IPS-11a (cell line): ENCODE data around the gene EVX1.

Source experiments
- H3K4me3 ChIP-seq: one replicate; pipeline ENCODE4 v1.5.1; 2013; ENCODE audit warnings: low read depth, low read length, control low read depth

EVX1 gene

DNA sequence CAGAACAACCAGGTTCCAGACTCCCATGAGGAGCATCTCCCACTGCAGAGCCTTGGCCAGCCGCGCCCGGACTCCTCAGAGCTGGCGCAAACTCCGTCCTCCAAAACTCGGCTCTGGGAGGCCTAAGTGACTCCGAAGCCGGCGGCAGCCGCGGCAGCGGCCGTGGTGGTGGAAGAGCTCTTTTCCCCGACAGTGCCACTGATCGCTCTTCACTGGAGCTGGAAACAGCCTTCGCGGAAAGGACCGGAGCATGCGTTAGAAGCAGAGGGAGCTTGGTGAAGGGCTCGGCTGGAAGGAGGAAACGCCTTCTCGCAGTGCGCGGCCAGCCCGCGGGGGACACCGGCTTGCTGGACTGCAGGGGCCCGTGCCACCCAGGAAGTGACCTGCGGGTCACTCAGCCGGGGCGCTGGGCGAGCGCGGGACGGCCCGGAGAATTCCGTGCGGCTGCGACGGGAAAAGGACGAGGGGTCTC, 37.7 kb upstream of the EVX1 start:
- no peak overlapping the region for H3K4me3 ChIP-seq

DNA sequence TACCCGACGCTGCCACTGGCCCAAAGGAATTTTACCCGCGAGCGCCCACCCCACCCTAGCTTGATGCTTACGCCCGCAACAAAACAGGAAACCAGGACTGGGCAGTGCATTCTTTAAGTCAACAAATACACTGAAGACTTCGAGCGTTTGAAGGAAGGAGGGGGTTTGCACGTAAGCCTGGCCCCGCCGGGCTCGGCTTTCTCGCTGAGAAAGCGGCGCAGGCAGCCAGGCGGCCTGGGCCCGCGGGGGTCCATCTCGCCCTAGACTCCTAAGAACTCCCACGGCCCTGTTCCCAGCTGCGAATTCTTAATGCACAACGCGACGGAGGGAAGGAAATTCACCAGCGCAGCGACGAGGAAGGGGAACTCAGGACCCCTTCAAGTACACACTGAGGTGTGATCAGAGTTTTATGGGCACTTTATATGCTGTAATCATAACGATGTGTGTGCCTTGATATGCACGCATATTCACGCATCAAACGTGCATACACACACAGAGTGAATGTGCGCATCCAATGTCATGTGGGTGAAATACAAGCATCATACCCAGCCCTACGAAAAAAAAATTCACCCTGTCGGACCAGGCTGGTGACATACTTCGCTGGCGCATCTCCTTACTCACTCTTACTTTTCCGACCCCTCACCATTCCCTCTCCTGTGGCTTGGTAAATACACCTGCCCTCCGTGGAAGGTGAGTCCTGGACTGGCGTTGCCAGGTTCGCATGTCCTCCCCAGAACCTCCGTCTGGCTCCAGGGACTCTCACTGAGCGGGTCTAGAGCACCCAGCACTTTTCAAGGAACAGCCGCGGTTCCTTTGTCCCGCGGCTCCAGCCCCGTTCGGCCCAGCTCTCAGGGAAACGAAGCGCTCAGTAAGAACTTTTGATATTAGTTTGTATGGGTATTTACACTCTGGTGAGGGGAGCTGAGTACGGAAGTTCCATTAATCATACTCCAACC, 37.0 kb upstream of the EVX1 start:
- H3K4me3 ChIP-seq, result no peak overlapping the region

DNA sequence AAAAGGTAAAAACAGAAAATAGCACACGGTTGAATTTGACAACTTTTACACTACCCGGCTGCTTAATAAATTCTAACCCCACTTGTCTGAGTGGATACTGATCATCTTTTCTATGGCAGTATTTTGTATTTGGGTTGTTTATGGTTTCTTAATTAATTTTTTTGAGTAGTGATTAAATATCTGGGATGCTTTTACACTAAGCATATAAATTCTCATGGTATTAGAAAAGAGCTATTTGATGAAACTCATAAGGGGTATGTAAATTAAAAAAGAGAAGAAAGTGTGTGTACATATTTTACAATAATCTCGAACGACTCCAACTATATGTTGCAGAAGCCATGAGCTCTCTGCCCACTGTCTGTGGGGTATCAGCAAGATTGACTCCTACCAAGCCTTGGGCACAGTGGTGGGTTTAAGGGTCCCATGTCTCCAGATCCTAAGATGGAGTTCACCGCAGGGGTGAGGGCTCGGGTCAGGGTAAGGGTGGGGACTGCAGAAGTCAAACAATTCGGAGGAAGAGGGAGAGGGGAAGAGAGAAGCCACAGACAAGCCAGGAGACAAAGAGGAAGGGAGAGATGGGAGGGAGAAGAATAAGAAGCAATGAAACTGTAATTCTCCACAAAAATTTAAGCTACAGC, 35.1 kb upstream of the EVX1 start:
- H3K4me3 ChIP-seq, result no peak overlapping the region

DNA sequence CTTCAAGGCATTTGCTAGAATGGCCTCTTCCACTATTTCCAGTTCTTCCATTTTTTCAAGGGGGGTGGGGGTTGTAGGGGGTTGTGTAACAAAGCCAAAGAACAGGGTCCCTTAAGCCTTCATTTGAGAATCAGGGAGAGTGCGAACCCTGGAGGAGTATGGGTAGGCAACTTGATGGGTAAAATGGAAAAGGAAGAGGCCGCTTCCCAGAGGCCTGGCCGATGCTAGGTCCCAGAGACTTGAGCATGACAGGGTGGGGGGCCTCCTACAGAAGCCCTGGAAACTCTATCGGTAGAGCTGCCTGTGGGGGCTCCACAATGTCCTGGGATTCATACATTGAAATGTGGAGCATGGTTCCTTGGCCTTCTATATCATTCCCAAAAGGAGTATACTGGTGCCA, 33.6 kb upstream of the EVX1 start:
- no peak overlapping the region for H3K4me3 ChIP-seq

DNA sequence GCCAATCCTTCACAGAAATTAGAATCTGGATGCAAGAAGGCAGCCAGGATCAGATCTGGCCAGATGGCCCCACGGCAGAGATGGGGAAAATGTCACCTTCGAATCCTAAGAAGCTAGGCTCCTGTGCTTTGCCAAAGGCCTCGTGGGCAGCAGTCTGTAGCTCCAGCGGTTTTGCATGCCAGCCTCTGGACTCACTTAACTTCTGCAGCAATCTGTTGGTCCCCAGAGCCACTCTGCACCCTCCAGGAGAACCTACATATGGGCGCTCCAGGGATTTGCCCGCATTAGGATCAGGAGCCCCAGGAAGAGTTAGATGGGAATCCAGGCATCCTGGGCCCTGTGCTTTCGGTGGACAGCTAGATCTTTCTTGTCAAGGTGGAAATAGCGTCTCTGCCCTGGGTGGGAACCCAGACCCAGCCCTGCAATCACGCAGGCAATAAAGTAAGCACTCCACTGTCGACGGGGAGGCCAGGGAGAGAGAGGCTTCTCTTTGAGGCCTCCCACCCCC, 32.6 kb upstream of the EVX1 start:
- no peak overlapping the region for H3K4me3 ChIP-seq

DNA sequence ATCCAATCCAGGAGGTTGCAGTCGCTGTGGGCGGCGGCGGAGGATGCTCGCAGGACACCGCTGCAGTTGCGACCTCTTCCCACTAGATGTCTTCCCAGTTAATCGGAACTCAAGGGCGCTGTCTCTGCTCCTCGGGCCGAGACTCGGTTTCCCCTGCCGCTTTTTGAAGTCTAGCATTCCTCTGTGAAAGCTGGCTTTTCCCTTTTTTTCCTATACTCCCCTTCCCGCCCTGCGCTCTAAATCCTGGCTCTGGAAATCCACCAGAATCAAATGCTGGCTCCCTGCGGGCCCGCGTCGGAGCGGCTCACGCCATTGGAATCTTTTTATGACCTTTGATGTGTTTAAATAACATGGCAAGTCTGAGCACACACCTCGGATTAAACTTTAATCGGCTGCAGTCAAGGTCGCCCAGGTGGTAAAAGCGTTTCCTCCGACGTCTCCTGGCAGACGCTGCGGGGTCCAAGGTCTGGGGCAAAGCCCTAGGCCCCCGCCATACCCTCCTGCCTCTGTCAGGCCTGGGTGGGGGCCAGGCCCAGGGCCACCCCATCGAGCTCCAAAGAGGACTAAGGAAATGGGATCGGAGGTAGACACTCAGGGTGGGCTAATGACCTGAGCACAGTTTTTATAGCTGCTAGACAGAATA, 32.0 kb upstream of the EVX1 start:
- no peak overlapping the region for H3K4me3 ChIP-seq

DNA sequence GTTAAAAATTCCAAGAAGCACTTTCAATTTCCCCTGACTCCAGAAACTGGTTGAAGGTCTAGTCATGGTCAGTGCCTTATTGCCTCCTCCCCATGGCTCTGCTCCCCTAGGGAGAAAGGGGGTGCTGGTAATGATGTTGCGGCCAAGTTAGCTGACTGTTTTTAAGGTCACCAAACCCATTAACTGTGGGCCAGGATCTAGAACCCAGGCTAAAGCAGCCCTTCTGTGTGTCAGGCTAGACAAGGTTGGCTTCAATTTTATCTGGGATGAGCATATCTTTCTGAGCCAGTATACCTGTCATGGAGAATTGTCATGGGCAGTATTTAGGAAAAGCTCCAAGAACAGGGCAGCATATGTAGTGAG, 31.5 kb upstream of the EVX1 start:
- no peak overlapping the region for H3K4me3 ChIP-seq

DNA sequence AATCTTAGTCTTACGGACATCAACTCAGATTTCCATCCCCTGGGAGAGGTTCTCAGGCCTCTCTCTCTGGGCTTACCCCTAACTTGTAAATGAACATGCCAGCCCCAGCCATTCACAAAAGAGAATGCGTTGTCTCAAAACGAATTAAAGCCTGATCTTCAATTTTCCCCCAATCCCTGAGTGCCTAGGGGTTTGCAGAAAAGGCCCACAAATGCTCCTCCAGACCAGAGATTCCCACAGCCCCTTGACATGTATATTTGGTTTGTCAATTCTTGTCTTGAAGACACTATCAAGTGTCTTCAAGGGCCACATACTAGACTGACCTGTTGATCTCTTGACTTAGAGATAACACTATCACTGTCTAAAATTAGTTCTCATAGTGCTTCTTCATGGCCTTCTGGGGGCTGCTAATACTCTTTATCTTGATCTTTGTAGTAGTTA, 30.8 kb upstream of the EVX1 start:
- H3K4me3 ChIP-seq, result no peak overlapping the region

DNA sequence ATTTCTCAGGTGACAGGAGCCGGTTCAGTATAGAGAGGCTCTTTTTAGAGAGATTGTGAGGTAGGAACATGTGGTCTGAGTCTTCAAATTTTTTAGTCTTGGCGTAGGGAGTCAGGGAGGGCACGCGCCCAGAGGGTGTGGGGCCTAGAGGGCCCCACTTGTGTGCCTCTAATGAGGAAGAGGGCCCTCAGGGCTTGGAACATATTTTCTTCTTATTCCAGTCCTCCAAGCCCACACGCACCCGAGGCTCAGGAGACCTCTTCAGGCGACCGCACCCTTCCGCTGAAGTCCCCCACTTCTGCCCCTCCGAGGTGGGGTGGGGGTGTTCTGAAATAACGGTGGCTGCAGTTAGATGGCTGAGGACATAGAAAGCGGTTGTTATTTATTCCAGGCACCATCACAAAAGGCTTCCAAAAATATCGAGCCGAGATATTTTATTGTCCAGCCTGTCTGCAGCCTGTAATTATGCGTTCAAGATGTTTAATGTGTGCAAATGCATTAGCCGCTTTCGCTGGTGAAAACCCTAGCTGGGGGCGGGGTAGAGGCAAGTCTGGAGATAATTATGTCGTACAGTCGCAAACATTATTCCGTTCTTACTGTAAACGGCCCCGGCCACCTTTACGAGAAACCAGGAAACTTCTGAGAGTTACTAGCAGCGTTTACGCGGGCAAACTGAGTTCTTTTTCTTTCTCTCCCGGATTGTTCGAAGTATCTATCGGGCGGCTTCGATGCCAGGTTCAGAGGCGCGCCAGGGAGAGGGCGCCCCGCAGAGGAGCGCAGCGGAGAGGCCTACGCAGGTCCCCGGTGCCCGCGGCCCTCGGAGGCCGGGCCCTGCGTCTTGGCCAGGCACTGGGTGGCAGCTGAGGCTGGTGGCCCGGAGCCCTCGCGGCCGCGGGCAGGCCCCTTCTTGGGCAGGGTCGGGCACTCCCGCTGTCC, 29.8 kb upstream of the EVX1 start:
- H3K4me3 ChIP-seq, result no peak overlapping the region

DNA sequence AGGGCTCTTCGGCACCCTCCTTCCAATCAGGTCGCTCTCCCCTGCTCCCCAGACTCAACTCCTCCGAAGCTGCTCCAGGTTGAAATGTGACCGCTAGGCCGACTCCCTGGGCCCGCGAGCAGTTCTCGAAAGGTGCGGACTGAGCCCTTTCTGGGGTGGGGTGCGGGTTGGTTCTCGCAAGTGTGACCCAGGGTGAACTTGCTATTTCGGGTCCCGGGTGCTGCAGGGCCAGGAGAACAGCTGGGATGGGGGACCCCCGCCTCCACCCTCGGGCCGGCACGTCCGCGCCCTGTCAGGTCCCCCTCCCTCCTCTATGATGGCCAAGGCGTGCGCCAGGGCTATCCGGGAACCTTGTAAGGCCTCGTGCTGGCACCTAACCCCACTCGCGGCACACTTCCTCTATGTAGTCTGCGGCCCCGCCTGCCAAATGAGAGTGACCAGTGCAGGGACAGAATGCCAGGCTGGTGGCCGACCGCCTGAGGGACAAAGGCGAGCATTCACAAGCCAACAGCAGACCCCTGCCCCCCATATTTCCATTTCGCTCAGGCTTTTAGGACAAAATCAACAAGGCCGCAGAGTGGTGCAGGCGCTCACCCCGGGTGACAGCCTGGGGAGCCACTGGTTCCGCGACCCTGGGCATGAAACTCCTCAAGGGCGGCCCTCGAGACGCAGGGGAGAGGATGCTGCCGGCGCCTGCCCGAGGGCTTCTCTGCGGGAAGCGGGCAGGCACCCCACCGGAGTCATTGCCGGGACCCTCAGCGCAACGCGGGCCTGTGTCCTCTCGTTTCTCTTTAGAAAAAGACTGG, 29.0 kb upstream of the EVX1 start:
- no peak overlapping the region for H3K4me3 ChIP-seq

DNA sequence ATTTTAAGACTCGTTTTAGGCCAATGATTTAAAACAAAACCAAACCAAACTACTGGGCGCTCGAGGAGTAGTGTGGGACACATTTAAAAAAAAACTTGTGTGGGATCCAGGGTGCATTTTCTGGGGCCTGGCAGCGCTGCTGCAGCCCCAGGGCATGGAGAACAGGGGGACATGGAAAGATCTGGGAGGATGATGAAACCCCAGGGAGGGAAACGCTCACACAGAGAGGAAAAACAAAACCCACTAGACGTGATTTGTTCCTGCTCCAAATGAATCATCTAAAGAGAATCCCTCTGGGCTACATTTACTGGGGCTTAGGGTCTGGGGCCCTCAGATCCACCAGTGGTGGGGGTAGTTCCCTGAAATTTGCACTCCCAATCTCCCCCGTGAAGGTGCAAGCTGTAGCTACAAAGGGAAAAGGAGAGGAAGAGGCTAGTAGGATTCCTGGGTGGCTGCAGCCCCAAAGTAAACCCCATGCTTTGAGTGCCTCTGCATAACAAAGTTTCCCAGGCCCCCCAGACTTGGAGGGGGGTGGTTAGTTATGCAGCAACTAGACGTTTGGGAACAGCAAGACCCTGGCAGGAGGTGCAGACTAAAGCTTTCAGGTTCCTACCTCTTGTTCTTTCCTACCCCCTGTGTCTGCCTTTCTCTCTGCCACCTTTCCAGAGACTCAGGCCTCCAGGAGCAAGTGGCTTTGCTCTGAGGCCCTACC, 28.2 kb upstream of the EVX1 start:
- H3K4me3 ChIP-seq, result no peak overlapping the region

DNA sequence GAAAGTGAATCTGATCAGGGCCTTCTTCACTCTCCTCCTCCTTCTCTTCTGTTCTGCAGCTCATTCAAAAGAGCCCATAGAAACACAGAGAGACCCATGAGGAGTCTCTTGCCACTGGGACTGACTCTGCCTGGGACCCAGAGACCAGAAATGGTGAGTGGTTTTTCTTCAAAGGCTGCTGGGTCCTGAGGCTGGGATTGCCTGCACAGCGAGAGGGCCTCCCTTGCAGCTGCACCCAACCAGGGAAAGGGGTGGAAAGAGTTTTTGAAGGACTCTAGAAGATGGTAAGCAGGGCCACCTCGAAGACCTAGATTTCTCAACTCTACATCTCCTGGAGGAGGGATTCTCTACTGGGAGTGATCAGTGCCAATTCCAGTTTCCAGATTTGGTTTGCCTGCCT, 27.2 kb upstream of the EVX1 start:
- H3K4me3 ChIP-seq, result no peak overlapping the region

DNA sequence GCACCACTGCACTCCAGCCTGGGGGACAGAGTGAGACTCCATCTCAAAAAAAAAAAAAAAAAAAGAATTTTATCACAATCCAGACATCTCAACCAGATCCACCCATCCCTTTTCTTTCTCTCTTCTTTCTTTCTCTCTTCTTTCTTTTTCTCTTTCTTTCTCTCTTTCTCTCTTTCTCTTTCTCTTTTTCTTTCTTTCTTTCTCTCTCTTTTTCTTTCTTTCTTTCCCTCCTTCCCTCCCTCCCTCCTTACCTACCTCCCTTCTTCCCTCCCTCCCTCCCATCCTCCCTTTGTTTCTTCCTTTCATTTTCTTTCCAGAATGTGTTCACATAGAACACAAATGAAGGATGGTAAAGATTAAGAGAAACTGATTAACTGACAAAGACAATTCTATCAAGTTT, 24.7 kb upstream of the EVX1 start:
- H3K4me3 ChIP-seq, result no peak overlapping the region

DNA sequence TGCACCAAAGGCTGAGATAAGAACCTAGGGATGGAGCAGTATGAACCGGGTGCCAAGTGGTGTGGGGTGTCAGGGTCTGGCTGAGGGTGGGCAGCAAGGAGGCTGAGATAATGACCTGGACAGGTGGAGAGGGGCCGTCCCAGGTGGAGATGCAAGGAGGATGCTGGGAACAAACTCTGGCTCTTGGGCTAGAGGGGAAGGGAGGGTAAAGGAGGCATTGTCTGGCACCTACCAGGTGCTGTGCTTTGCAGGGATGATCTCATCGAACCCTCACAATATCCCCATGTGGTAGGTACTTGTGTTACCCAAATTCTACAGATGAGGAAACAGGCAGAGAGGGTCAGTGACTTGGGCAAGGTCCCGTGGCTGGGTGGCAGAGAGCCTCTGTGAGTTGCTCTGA, 22.8 kb upstream of the EVX1 start:
- H3K4me3 ChIP-seq, result no peak overlapping the region

DNA sequence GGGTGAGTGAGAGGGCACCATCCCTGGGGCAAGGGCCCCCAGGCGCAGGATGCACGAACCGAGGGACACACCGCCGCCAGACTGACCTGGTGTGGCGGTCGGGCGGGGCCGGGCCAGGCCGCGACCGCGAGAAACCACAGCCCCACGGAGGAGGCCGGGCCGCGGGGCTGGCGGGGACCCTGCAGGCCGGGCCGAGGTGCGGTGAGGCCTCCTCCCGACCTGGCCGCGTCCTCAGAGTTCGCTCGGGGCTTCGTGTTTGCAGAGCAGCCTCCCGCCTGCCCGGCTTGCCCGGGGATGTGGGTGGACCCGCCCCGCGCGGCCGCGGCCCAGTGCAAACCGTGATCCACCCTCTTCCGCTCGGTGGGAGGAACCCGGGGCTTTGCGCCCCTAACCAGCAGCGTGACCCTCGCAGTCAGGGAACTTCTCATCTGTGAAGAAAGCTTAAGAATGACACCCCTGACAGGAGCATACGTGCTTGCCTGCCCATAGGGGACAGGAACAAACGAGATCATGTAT, 22.1 kb upstream of the EVX1 start:
- H3K4me3 ChIP-seq, result no peak overlapping the region

DNA sequence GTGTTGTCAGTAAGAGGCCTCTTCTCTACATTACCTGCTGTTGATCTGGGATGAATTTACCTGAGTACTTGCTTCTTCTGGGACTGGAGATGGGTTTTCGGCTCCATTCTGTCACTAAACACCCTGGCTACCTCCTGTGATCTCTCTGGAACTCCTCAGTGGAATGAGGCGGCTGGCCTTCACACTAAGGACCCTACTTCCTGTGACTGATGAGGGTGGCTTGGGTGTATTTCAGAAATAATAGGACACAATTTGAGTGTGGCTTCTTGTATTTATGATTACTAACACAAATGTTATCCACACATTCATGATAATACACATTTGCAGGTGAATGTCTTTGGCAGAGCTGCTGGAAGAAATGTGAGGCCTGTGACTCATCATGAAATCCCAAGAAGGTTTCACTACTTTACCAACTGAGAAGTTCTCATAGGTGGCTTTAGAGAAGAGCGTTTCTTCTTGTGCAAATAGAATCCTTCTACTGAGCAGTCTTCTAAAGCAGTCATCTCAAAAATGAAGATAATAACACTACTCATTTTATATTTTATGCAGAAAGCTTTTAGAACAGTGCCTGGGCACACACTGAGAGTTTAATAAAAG, 21.3 kb upstream of the EVX1 start:
- H3K4me3 ChIP-seq, result no peak overlapping the region

DNA sequence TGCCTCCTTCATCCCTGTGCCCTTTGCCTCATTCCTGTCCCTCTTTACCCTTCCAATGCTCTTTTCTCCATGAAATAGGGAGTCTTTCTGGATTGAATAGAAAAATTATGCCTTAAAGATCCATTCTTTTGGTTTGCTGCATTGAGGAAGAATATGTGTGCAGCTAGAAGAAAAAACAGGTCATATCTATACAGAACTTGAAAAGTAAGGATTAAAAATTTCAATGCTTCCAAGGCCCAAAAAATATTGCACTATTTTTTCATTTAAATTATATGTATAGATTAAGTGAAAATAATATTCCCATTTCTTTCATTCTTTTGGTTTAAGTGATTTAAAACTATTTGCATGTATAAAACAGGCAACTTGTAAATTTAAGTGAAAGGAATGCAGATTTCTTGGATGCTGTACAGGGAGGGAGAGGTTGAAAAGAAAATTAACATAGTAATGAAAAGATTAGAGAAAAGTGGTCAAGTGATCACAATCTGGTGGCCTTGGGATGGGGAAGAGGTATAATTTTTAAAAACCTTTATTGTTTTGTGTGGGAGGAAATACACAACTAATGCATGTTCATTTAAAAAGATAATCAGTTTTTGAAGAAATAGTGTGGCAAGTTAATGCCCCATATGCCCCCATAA, 18.5 kb upstream of the EVX1 start:
- H3K4me3 ChIP-seq, result no peak overlapping the region
